SK-N-SH (cell line): ENCODE data around the gene SLAIN2.

Experiments
- EP300 ChIP-seq, 2 experiments: IDR thresholded peaks; 2 replicates each; pipeline versions ENCODE4 v1.4.0 to v1.6.1; 2012; ENCODE audit warnings: borderline replicate concordance in 1 of 2, low read depth in 1 of 2, low read length in 1 of 2
- JUND ChIP-seq: IDR thresholded peaks from 2 replicates; pipeline ENCODE4 v1.4.0; 2012
- POLR2AphosphoS5 ChIP-seq: IDR thresholded peaks from 2 replicates; pipeline ENCODE4 v1.6.1; 2012; ENCODE audit warnings: low read depth, low read length
- RXRA ChIP-seq: IDR thresholded peaks from 2 replicates; pipeline ENCODE4 v1.4.0; 2012; ENCODE audit warnings: low read depth, mild to moderate bottlenecking, borderline replicate concordance
- TF ChIP-seq, protein P1 (sequence below): fragments of 200-600 bp; sonication (generic); IDR thresholded peaks from 2 replicates; pipeline ENCODE4 v1.6.1; 2017; ENCODE audit warnings: antibody characterized with exemption, mild to moderate bottlenecking, moderate library complexity
- TF ChIP-seq, protein P2 (sequence below): fragments of 150-350 bp; IDR thresholded peaks from 2 replicates; pipeline ENCODE4 v1.6.1; 2017; ENCODE audit warnings: antibody characterized with exemption, low read length, low read depth, borderline replicate concordance
- TF ChIP-seq, protein P3 (sequence below): IDR thresholded peaks from 2 replicates; pipeline ENCODE4 v1.6.1; 2012; ENCODE audit warnings: mild to moderate bottlenecking, low read depth, low read length, moderate library complexity

DNA sequence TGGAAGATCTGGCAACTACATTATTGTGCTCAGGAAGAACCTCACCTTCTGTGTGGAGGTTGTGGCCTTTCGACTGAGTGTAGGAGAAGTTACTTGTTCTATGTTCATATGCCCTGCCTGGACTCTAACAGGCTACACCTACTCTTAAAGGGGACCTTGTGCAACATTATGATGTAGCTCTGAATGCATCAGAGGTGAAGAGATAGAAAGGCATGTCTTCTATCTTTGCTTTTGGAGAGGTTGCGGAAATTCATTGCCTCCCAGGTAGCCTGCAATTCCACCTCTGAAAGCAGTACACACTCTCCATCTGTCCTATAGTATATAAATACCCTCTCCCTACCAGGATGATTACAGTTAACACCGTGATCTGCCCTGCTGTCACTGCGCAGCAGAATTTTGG is 7.1 kb upstream of the SLAIN2 start:
- TF ChIP-seq EP300 (IDR thresholded peaks at IDR 0.05; ENCODE audit: borderline replicate concordance in 1 of 2, low read depth in 1 of 2, low read length in 1 of 2) (no peak), RXRA (no peak), JUND (no peak), POLR2AphosphoS5 (no peak)
- TF ChIP-seq, protein P1, sequence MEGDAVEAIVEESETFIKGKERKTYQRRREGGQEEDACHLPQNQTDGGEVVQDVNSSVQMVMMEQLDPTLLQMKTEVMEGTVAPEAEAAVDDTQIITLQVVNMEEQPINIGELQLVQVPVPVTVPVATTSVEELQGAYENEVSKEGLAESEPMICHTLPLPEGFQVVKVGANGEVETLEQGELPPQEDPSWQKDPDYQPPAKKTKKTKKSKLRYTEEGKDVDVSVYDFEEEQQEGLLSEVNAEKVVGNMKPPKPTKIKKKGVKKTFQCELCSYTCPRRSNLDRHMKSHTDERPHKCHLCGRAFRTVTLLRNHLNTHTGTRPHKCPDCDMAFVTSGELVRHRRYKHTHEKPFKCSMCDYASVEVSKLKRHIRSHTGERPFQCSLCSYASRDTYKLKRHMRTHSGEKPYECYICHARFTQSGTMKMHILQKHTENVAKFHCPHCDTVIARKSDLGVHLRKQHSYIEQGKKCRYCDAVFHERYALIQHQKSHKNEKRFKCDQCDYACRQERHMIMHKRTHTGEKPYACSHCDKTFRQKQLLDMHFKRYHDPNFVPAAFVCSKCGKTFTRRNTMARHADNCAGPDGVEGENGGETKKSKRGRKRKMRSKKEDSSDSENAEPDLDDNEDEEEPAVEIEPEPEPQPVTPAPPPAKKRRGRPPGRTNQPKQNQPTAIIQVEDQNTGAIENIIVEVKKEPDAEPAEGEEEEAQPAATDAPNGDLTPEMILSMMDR, result no peak
- TF ChIP-seq, protein P2, sequence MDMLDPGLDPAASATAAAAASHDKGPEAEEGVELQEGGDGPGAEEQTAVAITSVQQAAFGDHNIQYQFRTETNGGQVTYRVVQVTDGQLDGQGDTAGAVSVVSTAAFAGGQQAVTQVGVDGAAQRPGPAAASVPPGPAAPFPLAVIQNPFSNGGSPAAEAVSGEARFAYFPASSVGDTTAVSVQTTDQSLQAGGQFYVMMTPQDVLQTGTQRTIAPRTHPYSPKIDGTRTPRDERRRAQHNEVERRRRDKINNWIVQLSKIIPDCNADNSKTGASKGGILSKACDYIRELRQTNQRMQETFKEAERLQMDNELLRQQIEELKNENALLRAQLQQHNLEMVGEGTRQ, result no peak
- TF ChIP-seq, protein P3, sequence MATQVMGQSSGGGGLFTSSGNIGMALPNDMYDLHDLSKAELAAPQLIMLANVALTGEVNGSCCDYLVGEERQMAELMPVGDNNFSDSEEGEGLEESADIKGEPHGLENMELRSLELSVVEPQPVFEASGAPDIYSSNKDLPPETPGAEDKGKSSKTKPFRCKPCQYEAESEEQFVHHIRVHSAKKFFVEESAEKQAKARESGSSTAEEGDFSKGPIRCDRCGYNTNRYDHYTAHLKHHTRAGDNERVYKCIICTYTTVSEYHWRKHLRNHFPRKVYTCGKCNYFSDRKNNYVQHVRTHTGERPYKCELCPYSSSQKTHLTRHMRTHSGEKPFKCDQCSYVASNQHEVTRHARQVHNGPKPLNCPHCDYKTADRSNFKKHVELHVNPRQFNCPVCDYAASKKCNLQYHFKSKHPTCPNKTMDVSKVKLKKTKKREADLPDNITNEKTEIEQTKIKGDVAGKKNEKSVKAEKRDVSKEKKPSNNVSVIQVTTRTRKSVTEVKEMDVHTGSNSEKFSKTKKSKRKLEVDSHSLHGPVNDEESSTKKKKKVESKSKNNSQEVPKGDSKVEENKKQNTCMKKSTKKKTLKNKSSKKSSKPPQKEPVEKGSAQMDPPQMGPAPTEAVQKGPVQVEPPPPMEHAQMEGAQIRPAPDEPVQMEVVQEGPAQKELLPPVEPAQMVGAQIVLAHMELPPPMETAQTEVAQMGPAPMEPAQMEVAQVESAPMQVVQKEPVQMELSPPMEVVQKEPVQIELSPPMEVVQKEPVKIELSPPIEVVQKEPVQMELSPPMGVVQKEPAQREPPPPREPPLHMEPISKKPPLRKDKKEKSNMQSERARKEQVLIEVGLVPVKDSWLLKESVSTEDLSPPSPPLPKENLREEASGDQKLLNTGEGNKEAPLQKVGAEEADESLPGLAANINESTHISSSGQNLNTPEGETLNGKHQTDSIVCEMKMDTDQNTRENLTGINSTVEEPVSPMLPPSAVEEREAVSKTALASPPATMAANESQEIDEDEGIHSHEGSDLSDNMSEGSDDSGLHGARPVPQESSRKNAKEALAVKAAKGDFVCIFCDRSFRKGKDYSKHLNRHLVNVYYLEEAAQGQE, result no peak
